Activated CD8-positive, alpha-beta T cell treated with anti-CD3 and anti-CD28 coated beads for 36 hours (primary cell): ENCODE measurements around the gene KMT2A. TPM values are rescaled to one million over a fixed set of nuclear protein-coding genes. Genes with fewer than 3 reads are reported as not detected.
A peak's percentile ranks its signal among the peaks of the same experiment; 100 is the strongest.

ENCODE experiments used
- ATAC-seq: fragments of 200-7000 bp; cut with Tn5 transposase; one replicate; pipeline ENCODE4 v1.10.0; 2021; ENCODE audit warnings: mild to moderate bottlenecking, moderate library complexity
- CTCF ChIA-PET: fragments of 350-600 bp; sonication (Branson Sonifier 250); formaldehyde crosslinking; loops from one replicate; lab custom pipeline; 2021; ENCODE audit warnings: antibody characterized with exemption; lab: Charles Lee
- POLR2A ChIA-PET: fragments of 350-600 bp; sonication (Branson Sonifier 250); formaldehyde crosslinking; loops from one replicate; lab custom pipeline; 2021; ENCODE audit warnings: antibody characterized with exemption; lab: Charles Lee
- DNase-seq: peaks from one replicate; pipeline ENCODE4 v3.0.0-alpha.2; 2020
- H3K27ac Mint-ChIP-seq: one replicate; pipeline ENCODE4 v1.8.0; 2021; ENCODE audit warnings: mild to moderate bottlenecking, mixed read lengths
- H3K27me3 Mint-ChIP-seq: one replicate; pipeline ENCODE4 v1.8.0; 2021; ENCODE audit warnings: mixed read lengths
- H3K36me3 Mint-ChIP-seq: one replicate; pipeline ENCODE4 v1.8.0; 2021; ENCODE audit warnings: low read depth, mixed read lengths
- H3K4me1 Mint-ChIP-seq: one replicate; pipeline ENCODE4 v1.8.0; 2021; ENCODE audit warnings: low read depth, mixed read lengths
- H3K4me3 Mint-ChIP-seq: one replicate; pipeline ENCODE4 v1.8.0; 2021; ENCODE audit warnings: mild to moderate bottlenecking, moderate library complexity, mixed read lengths
- H3K9me3 Mint-ChIP-seq: one replicate; pipeline ENCODE4 v1.8.0; 2021; ENCODE audit warnings: mixed read lengths
- intact Hi-C: fragments of 100-400 bp; cut with micrococcal nuclease; formaldehyde crosslinking; loops from one replicate; pipeline ENCODE4 v1.10.0; 2022
- total RNA-seq, 2 experiments: library from RNA; stranded (reverse); gene quantifications; one replicate each; pipeline ENCODE4 v1.2.3, GENCODE V29; 2021
- TF ChIP-seq, protein P1 (sequence below): fragments of 200-600 bp; IDR thresholded peaks from one replicate; pipeline ENCODE4 v1.8.0; 2022; ENCODE audit warnings: antibody characterized with exemption, mild to moderate bottlenecking

Gene KMT2A
- total RNA-seq, 2 experiments from 2014 or later: 68.8 to 75.0 TPM

DNA sequence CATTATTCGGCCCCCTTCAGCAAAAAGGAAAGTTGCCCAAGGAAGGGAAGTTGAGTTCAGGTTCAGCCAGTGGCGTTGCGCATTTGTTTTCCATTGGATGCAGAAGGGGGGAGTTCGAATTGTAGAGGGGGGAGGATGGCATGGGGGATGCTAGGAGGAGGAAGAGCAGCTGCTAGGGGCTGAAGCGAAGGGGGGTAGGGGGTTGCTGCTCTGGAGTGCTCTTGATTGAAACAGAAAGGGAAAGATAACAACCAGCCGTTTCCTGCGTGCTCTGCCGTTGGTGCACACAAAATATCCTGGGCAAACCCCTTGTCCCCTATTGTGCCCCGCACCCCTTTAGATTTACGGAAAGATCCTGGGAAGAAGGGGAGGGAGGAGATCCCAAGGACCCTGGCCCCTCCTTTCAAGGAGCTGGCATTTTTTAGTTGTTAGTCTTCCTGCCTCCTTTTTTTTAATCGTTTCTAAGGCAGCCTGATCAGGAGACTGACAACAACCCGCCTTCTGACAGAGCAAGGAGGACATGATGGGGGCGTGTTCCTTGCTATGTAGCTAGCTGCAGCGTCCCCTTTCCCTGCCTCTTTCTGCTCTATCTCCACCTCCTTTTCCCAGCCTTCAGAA lies 2.1 kb downstream of the KMT2A start:
- intact Hi-C loops: loop anchor here (5.0 kb wide), 2 partner anchors 36 to 49 kb away; partner anchors contain the start of gene ATP5MG
- Mint-ChIP-seq H3K27me3 (no peaks in the 10 kb centered on the region), H3K27ac (peak overlapping the region; percentile 97), H3K36me3 (peaks cover 27% of the 10 kb centered on the region), H3K9me3 (no peaks in the 10 kb centered on the region), H3K4me3 (peak overlapping the region; percentile 87), H3K4me1 (peaks cover 53% of the 10 kb centered on the region)
- CTCF ChIA-PET: interaction anchor here (0.8 to 1.5 kb wide), 3 partner anchors 9 to 52 kb away, joined by 3 to 5 read pairs (median 4); no protein-coding TSS in a partner anchor
- DNase-seq (peak; percentile 67), ATAC-seq (peak; percentile 17)
- POLR2A ChIA-PET: interaction anchor here (0.8 to 1.5 kb wide), 4 partner anchors 13 to 99 kb away, joined by 3 to 7 read pairs (median 4); no protein-coding TSS in a partner anchor
- TF ChIP-seq, protein P1, sequence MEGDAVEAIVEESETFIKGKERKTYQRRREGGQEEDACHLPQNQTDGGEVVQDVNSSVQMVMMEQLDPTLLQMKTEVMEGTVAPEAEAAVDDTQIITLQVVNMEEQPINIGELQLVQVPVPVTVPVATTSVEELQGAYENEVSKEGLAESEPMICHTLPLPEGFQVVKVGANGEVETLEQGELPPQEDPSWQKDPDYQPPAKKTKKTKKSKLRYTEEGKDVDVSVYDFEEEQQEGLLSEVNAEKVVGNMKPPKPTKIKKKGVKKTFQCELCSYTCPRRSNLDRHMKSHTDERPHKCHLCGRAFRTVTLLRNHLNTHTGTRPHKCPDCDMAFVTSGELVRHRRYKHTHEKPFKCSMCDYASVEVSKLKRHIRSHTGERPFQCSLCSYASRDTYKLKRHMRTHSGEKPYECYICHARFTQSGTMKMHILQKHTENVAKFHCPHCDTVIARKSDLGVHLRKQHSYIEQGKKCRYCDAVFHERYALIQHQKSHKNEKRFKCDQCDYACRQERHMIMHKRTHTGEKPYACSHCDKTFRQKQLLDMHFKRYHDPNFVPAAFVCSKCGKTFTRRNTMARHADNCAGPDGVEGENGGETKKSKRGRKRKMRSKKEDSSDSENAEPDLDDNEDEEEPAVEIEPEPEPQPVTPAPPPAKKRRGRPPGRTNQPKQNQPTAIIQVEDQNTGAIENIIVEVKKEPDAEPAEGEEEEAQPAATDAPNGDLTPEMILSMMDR: no peak

DNA sequence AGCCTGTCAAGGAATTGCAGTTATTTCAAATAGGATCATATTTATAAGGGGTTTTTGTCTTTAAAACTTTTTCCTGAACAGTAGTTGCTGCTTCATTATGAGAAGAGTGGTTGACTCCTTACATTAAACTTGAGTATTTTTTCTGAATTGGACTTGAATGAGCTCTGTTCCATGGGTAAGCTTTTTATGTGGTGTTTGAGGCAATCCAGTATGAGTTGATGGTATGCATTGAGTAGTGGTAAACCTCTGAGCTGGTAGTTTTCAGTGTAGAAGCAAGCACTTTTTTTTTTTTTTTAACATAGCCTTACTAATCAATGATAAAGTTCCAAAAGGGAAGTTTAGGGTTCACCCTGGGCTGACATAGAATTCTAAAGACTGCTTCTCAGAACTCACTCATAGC lies 3.4 kb downstream of the KMT2A start:
- peaks cover 60% of the 10 kb centered on the region for H3K4me1 Mint-ChIP-seq
- intact Hi-C loops: loop anchor here (5.0 to 10.0 kb wide), 3 partner anchors 37 to 125 kb away; partner anchors contain the start of genes ATP5MG and IFT46
- H3K27ac Mint-ChIP-seq: peak overlapping the region; percentile 97
- peaks cover 34% of the 10 kb centered on the region for H3K36me3 Mint-ChIP-seq
- DNase-seq (no peak), ATAC-seq (no peak)
- ChIA-PET POLR2A (interaction anchor here (0.8 to 1.4 kb wide), 3 partner anchors 38 to 48 kb away, joined by 3 to 4 read pairs (median 3); no protein-coding TSS in a partner anchor), CTCF (interaction anchor here (0.7 to 2.4 kb wide), 2 partner anchors 49 to 50 kb away, joined by 3 to 10 read pairs; no protein-coding TSS in a partner anchor)
- H3K4me3 Mint-ChIP-seq: peak overlapping the region; percentile 87
- H3K27me3 Mint-ChIP-seq: no peaks in the 10 kb centered on the region
- H3K9me3 Mint-ChIP-seq: no peaks in the 10 kb centered on the region
- TF ChIP-seq, protein P1: no peak

DNA sequence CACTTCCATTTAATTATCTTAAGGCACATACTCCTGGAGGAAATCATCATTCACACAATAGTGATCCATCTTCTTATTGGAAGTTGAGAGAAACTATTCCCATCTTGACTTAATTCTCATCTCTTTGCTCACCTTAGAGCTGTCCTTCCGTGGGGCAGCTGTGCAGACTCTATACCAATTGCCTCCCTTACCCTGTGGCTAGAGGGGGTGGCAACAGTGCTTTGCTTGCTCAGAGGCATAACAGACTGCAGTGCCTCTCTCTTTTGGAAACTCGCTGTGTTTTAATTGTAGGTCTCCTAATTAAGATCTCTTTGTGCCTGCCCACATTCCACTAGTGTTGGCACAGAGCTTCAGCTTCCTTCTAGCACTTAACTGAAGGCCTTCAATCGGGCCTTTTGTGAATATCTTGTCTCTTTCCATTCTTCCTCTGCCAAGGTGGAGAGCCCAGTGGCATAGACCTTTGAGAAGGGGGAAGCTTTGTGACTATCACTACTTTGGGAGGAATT lies 5.5 kb downstream of the KMT2A start:
- Mint-ChIP-seq H3K4me1 (peaks cover 78% of the 10 kb centered on the region), H3K27me3 (no peaks in the 10 kb centered on the region), H3K27ac (peak overlapping the region; percentile 88), H3K4me3 (peak overlapping the region; percentile 36), H3K9me3 (no peaks in the 10 kb centered on the region), H3K36me3 (peaks cover 46% of the 10 kb centered on the region)
- DNase-seq (peak; percentile 20), ATAC-seq (no peak)
- CTCF ChIA-PET: no interaction called here
- POLR2A ChIA-PET: interaction anchor here (1.4 kb wide), 1 partner anchor 136 kb away, joined by 3 read pairs; no protein-coding TSS in a partner anchor
- intact Hi-C loops: loop anchor here (10.0 kb wide), 1 partner anchor 123 kb away; the partner anchor contains the start of gene IFT46
- TF ChIP-seq, protein P1: no peak

DNA sequence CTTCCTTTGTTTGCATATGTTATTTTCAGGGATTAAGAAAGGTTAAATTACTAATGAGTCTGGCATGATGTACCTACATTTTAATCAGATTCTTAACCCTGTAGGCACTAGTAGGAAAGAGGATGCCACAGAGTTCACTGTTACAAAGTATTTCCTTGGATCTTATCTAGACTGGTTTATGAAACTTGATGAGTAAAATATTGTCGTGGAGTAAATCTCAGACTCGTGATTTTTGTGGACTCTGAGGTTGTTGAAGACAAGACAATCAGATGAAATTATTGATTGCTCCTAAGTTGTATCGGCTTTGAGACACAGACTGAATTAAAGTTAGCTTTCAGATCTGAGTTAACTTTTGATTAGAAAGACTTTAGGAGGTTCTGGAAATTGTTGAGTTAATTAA lies 6.0 kb downstream of the KMT2A start:
- POLR2A ChIA-PET: interaction anchor here (1.0 to 1.5 kb wide), 3 partner anchors 44 to 221 kb away, joined by 3 to 4 read pairs (median 3); no protein-coding TSS in a partner anchor
- intact Hi-C loops: loop anchor here (10.0 kb wide), 1 partner anchor 122 kb away; the partner anchor contains the start of gene IFT46
- TF ChIP-seq, protein P1: no peak
- Mint-ChIP-seq H3K4me1 (peaks cover 83% of the 10 kb centered on the region), H3K27ac (peak overlapping the region; percentile 88), H3K27me3 (no peaks in the 10 kb centered on the region), H3K9me3 (no peaks in the 10 kb centered on the region), H3K4me3 (peak overlapping the region; percentile 36), H3K36me3 (peaks cover 49% of the 10 kb centered on the region)
- ATAC-seq: no peak
- DNase-seq: no peak
- CTCF ChIA-PET: no interaction called here
